ENCODE measurements around the gene MRPS31. TPM values are rescaled to one million over a fixed set of nuclear protein-coding genes. Genes with fewer than 3 reads are reported as not detected.

MRPS31 gene
- total RNA-seq, 1 experiment from 2014 or later, result 22.8 TPM

- ChIA-PET POLR2A (no interaction called here), CTCF (no interaction called here), RAD21 (ENCODE audit: low non-redundant PET in 1 of 2, low total read pairs in 2 of 2, uncharacterized antibody in 2 of 2, unreplicated experiment in 2 of 2) (no interaction called here)
- DNase-seq (ENCODE audit: low read depth, low spot score) (no peak), ATAC-seq (no peak)
- H4K20me1 ChIP-seq (ENCODE audit: insufficient read depth), result no peaks in the 10 kb centered on the region
- H2AFZ ChIP-seq (ENCODE audit: low read depth, low read length, poor library complexity, severe bottlenecking), result no peak overlapping the region
- H3K27ac ChIP-seq (ENCODE audit: low read depth, low read length), result no peak overlapping the region
- BruUV-seq (replicated peaks), result no TSS peak
- H3K9me3 ChIP-seq (ENCODE audit: control insufficient read depth in 1 of 2, insufficient read depth in 1 of 2, low read depth in 1 of 2, low read length in 2 of 2), result no peaks in the 10 kb centered on the region
- no peaks in the 10 kb centered on the region for H3K79me2 ChIP-seq (ENCODE audit: insufficient read depth, low read length)
- H3K4me2 ChIP-seq (ENCODE audit: low read length), result no peak overlapping the region
- H3K27me3 ChIP-seq (ENCODE audit: insufficient read depth, low read length), result no peaks in the 10 kb centered on the region
- H3K4me3 ChIP-seq (replicated peaks in 1 of 2; ENCODE audit: low read depth in 1 of 2, low read length in 2 of 2), result no peak overlapping the region
- TF ChIP-seq ZNF274 (IDR thresholded peaks at IDR 0.05; ENCODE audit: low read depth, low read length) (no peak), ZBTB33 (IDR thresholded peaks at IDR 0.05; ENCODE audit: extremely low read depth, insufficient replicate concordance, low read length) (no peak), FOSL1 (IDR thresholded peaks at IDR 0.05; ENCODE audit: low read depth) (no peak), REST (IDR thresholded peaks at IDR 0.05; ENCODE audit: low read depth) (no peak), YY1 (IDR thresholded peaks at IDR 0.05; ENCODE audit: extremely low read depth, insufficient replicate concordance, low read depth, low read length) (no peak), EZH2phosphoT487 (IDR thresholded peaks at IDR 0.05; ENCODE audit: borderline replicate concordance) (no peak), CEBPB (IDR thresholded peaks at IDR 0.05; ENCODE audit: low read depth) (no peak), CBX3 (IDR thresholded peaks at IDR 0.05; ENCODE audit: low read depth) (no peak), EGR1 (IDR thresholded peaks at IDR 0.05; ENCODE audit: low read depth) (no peak), RAD21 (IDR thresholded peaks at IDR 0.05; ENCODE audit: low read depth) (no peak), JUND (IDR thresholded peaks at IDR 0.05) (no peak), ELF1 (IDR thresholded peaks at IDR 0.05; ENCODE audit: borderline replicate concordance, low read depth) (no peak), POLR2AphosphoS5 (IDR thresholded peaks at IDR 0.05; ENCODE audit: low read depth, low read length) (no peak), SP1 (IDR thresholded peaks at IDR 0.05; ENCODE audit: low read depth) (no peak), ZFX (IDR thresholded peaks at IDR 0.05) (no peak), POLR2A (IDR thresholded peaks at IDR 0.05; ENCODE audit: borderline replicate concordance, extremely low read depth, insufficient read depth, insufficient read length) (no peak), MAX (IDR thresholded peaks at IDR 0.05) (no peak), SRF (IDR thresholded peaks at IDR 0.05; ENCODE audit: low read depth) (no peak), TCF7L2 (IDR thresholded peaks at IDR 0.05; ENCODE audit: borderline replicate concordance, extremely low read depth, insufficient read depth, insufficient read length) (no peak)
- intact Hi-C loops (cut with micrococcal nuclease), result no loop called here
- no peaks in the 10 kb centered on the region for H3K4me1 ChIP-seq (ENCODE audit: control insufficient read depth in 1 of 2, insufficient read depth in 2 of 2, low read length in 2 of 2)
- no peak overlapping the region for H3K9ac ChIP-seq (ENCODE audit: low read length)
- peaks cover 18 to 27% of the 10 kb centered on the region in 2 experiments for H3K36me3 ChIP-seq (ENCODE audit: control insufficient read depth in 1 of 2, insufficient read depth in 2 of 2, low read length in 2 of 2)
- no peaks in the 10 kb centered on the region for H3K9me2 ChIP-seq (ENCODE audit: insufficient read depth)
Observed at GRCh38 chr13:40756042-40756441, 14.9 kb downstream of the MRPS31 start.
